ENCODE data around the gene EZR. TPM values are rescaled to one million over a fixed set of nuclear protein-coding genes. Genes with fewer than 3 reads are reported as not detected.
"Not testable (repeated sequence)": the region's sequence is repeated elsewhere in the genome, so short reads cannot be mapped to it uniquely, and the experiment has no call there.

Gene EZR
- total RNA-seq, 1 experiment from 2014 or later: 263 TPM

DNA sequence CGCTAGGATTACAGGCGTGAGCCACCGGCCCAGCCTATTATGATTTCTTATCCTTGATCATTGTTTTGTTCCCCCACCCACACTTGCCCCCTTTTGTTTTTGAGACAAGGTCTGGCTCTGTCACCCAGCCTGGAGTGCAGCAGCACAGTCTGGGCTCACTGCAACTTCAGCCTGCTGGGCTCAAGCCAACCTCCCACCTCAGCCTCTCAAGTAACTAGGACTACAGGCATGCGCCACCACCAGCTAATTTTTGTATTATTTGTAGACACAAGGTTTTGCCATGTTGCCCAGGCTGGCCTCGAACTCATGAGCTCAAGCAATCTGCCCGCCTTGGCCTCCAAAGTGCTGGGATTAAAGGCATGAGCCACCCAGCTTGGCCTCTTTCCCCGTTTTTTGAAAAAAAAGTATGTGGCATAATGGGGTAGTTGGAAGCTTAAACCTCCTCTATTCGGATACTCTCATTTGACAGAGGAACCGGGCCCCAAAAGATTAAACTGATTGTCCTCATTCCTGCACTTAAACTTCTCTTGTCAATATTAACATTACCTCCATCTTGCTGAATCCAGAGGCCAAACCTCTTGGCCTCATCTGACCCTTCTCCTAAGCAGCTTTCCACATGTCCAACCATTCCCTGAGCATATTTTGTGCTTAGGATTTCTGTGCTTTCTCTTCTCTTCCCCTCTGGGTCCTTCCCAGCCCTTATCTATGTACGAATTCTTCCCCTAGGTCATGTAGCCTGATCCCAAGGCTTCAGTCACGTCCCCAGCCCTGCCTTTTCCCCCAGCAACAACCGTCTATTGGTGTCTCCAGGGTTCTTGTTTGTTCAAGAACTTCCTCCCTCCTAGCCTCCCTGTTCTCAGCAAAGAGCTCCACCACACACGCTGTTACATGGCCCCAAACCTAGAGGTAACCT, 6.1 kb upstream of the EZR start:
- Histone ChIP-seq H3K36me3 (ENCODE audit: control insufficient read depth, insufficient read depth, low read length) (no peaks in the 10 kb centered on the region), H3K9me3 (ENCODE audit: control insufficient read depth, insufficient read depth, low read depth, low read length) (no peaks in the 10 kb centered on the region), H3K27ac (ENCODE audit: low read length) (no peak overlapping the region), H3K27me3 (ENCODE audit: control insufficient read depth, insufficient read depth, low read length) (no peaks in the 10 kb centered on the region), H3K4me1 (ENCODE audit: control insufficient read depth, insufficient read depth, low read length) (0 out of 2 replicates have a peak, but pooled peaks cover under 1% of the 10 kb centered on the region), H3K4me3 (ENCODE audit: low read depth in 2 of 2, low read length in 2 of 2) (no peak overlapping the region)
- CTCF ChIA-PET: no interaction called here
- BruUV-seq (replicated peaks): no TSS peak
- no peak for TF ChIP-seq POLR2AphosphoS5 (IDR thresholded peaks at IDR 0.05; ENCODE audit: low read depth, low read length)
- no peak for TF ChIP-seq SIN3A (IDR thresholded peaks at IDR 0.05; ENCODE audit: borderline replicate concordance, insufficient read depth, low read depth, low read length)
- no peak for TF ChIP-seq CTCF (IDR thresholded peaks at IDR 0.05)
- TF ChIP-seq, protein P1, sequence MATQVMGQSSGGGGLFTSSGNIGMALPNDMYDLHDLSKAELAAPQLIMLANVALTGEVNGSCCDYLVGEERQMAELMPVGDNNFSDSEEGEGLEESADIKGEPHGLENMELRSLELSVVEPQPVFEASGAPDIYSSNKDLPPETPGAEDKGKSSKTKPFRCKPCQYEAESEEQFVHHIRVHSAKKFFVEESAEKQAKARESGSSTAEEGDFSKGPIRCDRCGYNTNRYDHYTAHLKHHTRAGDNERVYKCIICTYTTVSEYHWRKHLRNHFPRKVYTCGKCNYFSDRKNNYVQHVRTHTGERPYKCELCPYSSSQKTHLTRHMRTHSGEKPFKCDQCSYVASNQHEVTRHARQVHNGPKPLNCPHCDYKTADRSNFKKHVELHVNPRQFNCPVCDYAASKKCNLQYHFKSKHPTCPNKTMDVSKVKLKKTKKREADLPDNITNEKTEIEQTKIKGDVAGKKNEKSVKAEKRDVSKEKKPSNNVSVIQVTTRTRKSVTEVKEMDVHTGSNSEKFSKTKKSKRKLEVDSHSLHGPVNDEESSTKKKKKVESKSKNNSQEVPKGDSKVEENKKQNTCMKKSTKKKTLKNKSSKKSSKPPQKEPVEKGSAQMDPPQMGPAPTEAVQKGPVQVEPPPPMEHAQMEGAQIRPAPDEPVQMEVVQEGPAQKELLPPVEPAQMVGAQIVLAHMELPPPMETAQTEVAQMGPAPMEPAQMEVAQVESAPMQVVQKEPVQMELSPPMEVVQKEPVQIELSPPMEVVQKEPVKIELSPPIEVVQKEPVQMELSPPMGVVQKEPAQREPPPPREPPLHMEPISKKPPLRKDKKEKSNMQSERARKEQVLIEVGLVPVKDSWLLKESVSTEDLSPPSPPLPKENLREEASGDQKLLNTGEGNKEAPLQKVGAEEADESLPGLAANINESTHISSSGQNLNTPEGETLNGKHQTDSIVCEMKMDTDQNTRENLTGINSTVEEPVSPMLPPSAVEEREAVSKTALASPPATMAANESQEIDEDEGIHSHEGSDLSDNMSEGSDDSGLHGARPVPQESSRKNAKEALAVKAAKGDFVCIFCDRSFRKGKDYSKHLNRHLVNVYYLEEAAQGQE (IDR thresholded peaks at IDR 0.05; ENCODE audit: insufficient read depth in 1 of 2, low read depth in 2 of 2, low read length in 1 of 2): no peak
- TF ChIP-seq TCF7L2 (IDR thresholded peaks at IDR 0.05; ENCODE audit: low read depth, low read length): no peak
- ATAC-seq (no peak), DNase-seq (ENCODE audit: low read depth, low spot score) (no peak)
- intact Hi-C loops (cut with micrococcal nuclease; ENCODE audit: unreplicated experiment) (no loop called here), in situ Hi-C loops (cut with HindIII; ENCODE audit: low pct_unique_long_range_greater_than_20kb, low sequenced_read_pairs) (no loop called here)
- POLR2A ChIA-PET: no interaction called here

DNA sequence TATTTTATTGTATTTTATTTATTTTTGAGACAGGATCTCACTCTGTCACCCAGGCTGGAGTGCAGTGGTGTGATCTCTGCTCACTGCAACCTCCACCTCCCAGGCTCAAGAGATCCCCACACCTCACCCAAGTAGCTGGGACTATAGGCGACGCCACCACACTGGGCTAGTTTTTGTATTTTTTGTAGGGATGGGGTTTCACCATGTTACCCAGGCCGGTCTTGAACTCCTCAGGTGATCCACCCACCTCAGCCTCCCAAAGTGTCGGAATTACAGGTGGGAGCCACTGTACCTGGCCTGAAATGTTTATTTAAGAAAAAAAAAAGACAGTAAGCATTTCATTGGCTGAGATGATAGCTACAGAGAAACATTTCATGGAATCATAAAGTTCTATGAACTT, 4.4 kb upstream of the EZR start:
- intact Hi-C loops (cut with micrococcal nuclease; ENCODE audit: unreplicated experiment); H3K27ac ChIP-seq (ENCODE audit: low read length); H3K27me3 ChIP-seq (ENCODE audit: control insufficient read depth, insufficient read depth, low read length); POLR2A ChIA-PET; in situ Hi-C loops (cut with HindIII; ENCODE audit: low pct_unique_long_range_greater_than_20kb, low sequenced_read_pairs); H3K9me3 ChIP-seq (ENCODE audit: control insufficient read depth, insufficient read depth, low read depth, low read length); ATAC-seq; CTCF ChIA-PET; BruUV-seq (replicated peaks); DNase-seq (ENCODE audit: low read depth, low spot score); H3K4me3 ChIP-seq (ENCODE audit: low read depth in 2 of 2, low read length in 2 of 2); H3K36me3 ChIP-seq (ENCODE audit: control insufficient read depth, insufficient read depth, low read length); H3K4me1 ChIP-seq (ENCODE audit: control insufficient read depth, insufficient read depth, low read length): not testable (repeated sequence)
